ENCODE data around the gene FTCDNL1. TPM values are rescaled to one million over a fixed set of nuclear protein-coding genes. Genes with fewer than 3 reads are reported as not detected.

FTCDNL1 gene
- total RNA-seq, 1 experiment from 2014 or later, result 0.11 TPM

- Histone ChIP-seq H3K27ac (ENCODE audit: low read length) (no peak overlapping the region), H3K9ac (ENCODE audit: low read length) (no peak overlapping the region), H2AFZ (ENCODE audit: low read length) (no peak overlapping the region), H3K27me3 (ENCODE audit: low read length) (peaks cover 64% of the 10 kb centered on the region), H3K36me3 (ENCODE audit: low read depth, low read length) (no peaks in the 10 kb centered on the region), H3K4me3 (ENCODE audit: low read length) (no peak overlapping the region), H3K4me1 (ENCODE audit: insufficient read depth, low read length) (no peaks in the 10 kb centered on the region), H3F3A (ENCODE audit: low read length, unreplicated experiment) (no peaks in the 10 kb centered on the region), H3K9me2 (replicated peaks; ENCODE audit: low read length) (no peaks in the 10 kb centered on the region), H4K20me1 (ENCODE audit: low read length) (no peaks in the 10 kb centered on the region), H3K4me2 (ENCODE audit: low read length) (no peak overlapping the region), H3K9me3 (ENCODE audit: low read length) (no peaks in the 10 kb centered on the region), H3K79me2 (ENCODE audit: low read length) (no peaks in the 10 kb centered on the region)
- POLR2A ChIA-PET (ENCODE audit: unreplicated experiment), result no interaction called here
- CTCF ChIA-PET, result no interaction called here
- TF ChIP-seq CTCF (conservative IDR thresholded peaks at IDR 0.05; ENCODE audit: low read depth, low read length) (no peak), EZH2phosphoT487 (IDR thresholded peaks at IDR 0.05; ENCODE audit: borderline replicate concordance, low read length) (no peak), EZH2 (IDR thresholded peaks at IDR 0.05; ENCODE audit: low read length, unreplicated experiment) (no peak)
- DNase-seq (no peak), ATAC-seq (no peak)
- no TSS peak for BruUV-seq (replicated peaks)
- intact Hi-C loops (cut with micrococcal nuclease), result no loop called here
Observed at GRCh38 chr2:199765646-199766045, 85.3 kb downstream of the FTCDNL1 start.

GRCh38 chr2:199764273-199764800 lies 86.7 kb downstream of the FTCDNL1 start:
- Histone ChIP-seq H3K4me1 (ENCODE audit: insufficient read depth, low read length) (no peaks in the 10 kb centered on the region), H3K36me3 (ENCODE audit: low read depth, low read length) (no peaks in the 10 kb centered on the region), H4K20me1 (ENCODE audit: low read length) (no peaks in the 10 kb centered on the region), H3K9me3 (ENCODE audit: low read length) (no peaks in the 10 kb centered on the region), H3K79me2 (ENCODE audit: low read length) (no peaks in the 10 kb centered on the region), H3K9me2 (replicated peaks; ENCODE audit: low read length) (no peaks in the 10 kb centered on the region), H3K9ac (ENCODE audit: low read length) (no peak overlapping the region), H3K4me2 (ENCODE audit: low read length) (no peak overlapping the region), H3F3A (ENCODE audit: low read length, unreplicated experiment) (no peaks in the 10 kb centered on the region), H2AFZ (ENCODE audit: low read length) (no peak overlapping the region), H3K4me3 (ENCODE audit: low read length) (no peak overlapping the region), H3K27ac (ENCODE audit: low read length) (no peak overlapping the region), H3K27me3 (ENCODE audit: low read length) (peaks cover 60% of the 10 kb centered on the region)
- ChIA-PET POLR2A (ENCODE audit: unreplicated experiment) (no interaction called here), CTCF (no interaction called here)
- intact Hi-C loops (cut with micrococcal nuclease), result no loop called here
- no peak for TF ChIP-seq CTCF (conservative IDR thresholded peaks at IDR 0.05; ENCODE audit: low read depth, low read length)
- TF ChIP-seq EZH2phosphoT487 (IDR thresholded peaks at IDR 0.05; ENCODE audit: borderline replicate concordance, low read length), result no peak
- no peak for TF ChIP-seq EZH2 (IDR thresholded peaks at IDR 0.05; ENCODE audit: low read length, unreplicated experiment)
- ATAC-seq (no peak), DNase-seq (no peak)
- no TSS peak for BruUV-seq (replicated peaks)

GRCh38 chr2:199762963-199763362 lies 88.0 kb downstream of the FTCDNL1 start:
- Histone ChIP-seq H3K9me3 (ENCODE audit: low read length) (no peaks in the 10 kb centered on the region), H3K4me1 (ENCODE audit: insufficient read depth, low read length) (no peaks in the 10 kb centered on the region), H3K36me3 (ENCODE audit: low read depth, low read length) (no peaks in the 10 kb centered on the region), H3K27me3 (ENCODE audit: low read length) (peaks cover 59% of the 10 kb centered on the region), H3K4me3 (ENCODE audit: low read length) (no peak overlapping the region), H3K9ac (ENCODE audit: low read length) (no peak overlapping the region), H3K79me2 (ENCODE audit: low read length) (no peaks in the 10 kb centered on the region), H3K4me2 (ENCODE audit: low read length) (no peak overlapping the region), H3K27ac (ENCODE audit: low read length) (no peak overlapping the region), H3K9me2 (replicated peaks; ENCODE audit: low read length) (no peaks in the 10 kb centered on the region), H3F3A (ENCODE audit: low read length, unreplicated experiment) (no peaks in the 10 kb centered on the region), H2AFZ (ENCODE audit: low read length) (no peak overlapping the region), H4K20me1 (ENCODE audit: low read length) (no peaks in the 10 kb centered on the region)
- no TSS peak for BruUV-seq (replicated peaks)
- ATAC-seq (no peak), DNase-seq (no peak)
- CTCF ChIA-PET, result no interaction called here
- intact Hi-C loops (cut with micrococcal nuclease), result no loop called here
- POLR2A ChIA-PET (ENCODE audit: unreplicated experiment), result no interaction called here
- TF ChIP-seq CTCF (conservative IDR thresholded peaks at IDR 0.05; ENCODE audit: low read depth, low read length) (no peak), EZH2phosphoT487 (IDR thresholded peaks at IDR 0.05; ENCODE audit: borderline replicate concordance, low read length) (no peak), EZH2 (IDR thresholded peaks at IDR 0.05; ENCODE audit: low read length, unreplicated experiment) (no peak)

All from PC-3 (cell line).